Measurements from ENCODE around the gene TTC5. TPM values are rescaled to one million over a fixed set of nuclear protein-coding genes. Genes with fewer than 3 reads are reported as not detected.

The TTC5 gene
- total RNA-seq, 1 experiment from 2014 or later, result 15.9 TPM

- no peak for DNase-seq (ENCODE audit: low spot score)
- H3K27me3 Mint-ChIP-seq (ENCODE audit: low read depth), result no peaks in the 10 kb centered on the region
- H3K4me3 Mint-ChIP-seq, result no peak overlapping the region
- peak overlapping the region; percentile 80 for H3K27ac Mint-ChIP-seq
- H3K4me1 Mint-ChIP-seq, result peaks cover 32% of the 10 kb centered on the region
- POLR2A ChIA-PET, result interaction anchor here (3.4 kb wide), 1 partner anchor 14 kb away, joined by 34 read pairs; the partner anchor contains the start of gene PARP2
- CTCF ChIA-PET, result interaction anchor here (0.7 to 1.8 kb wide), 7 partner anchors 11 to 284 kb away, joined by 3 to 13 read pairs (median 4); partner anchors contain the start of gene PARP2
- no peaks in the 10 kb centered on the region for H3K9me3 Mint-ChIP-seq
- peaks cover 59% of the 10 kb centered on the region for H3K36me3 Mint-ChIP-seq
- ATAC-seq, result no peak
- TF ChIP-seq ZNF281 (CRISPR knock-in tag; IDR thresholded peaks at IDR 0.05) (no peak), SMAD4 (CRISPR knock-in tag; IDR thresholded peaks at IDR 0.05) (no peak), CREM (CRISPR knock-in tag; IDR thresholded peaks at IDR 0.05) (no peak), ZNF416 (CRISPR knock-in tag; IDR thresholded peaks at IDR 0.05) (no peak), ZNF317 (CRISPR knock-in tag; IDR thresholded peaks at IDR 0.05; ENCODE audit: borderline replicate concordance, low read depth) (no peak), TP53 (CRISPR knock-in tag; IDR thresholded peaks at IDR 0.05) (no peak), ZBTB21 (CRISPR knock-in tag; IDR thresholded peaks at IDR 0.05; ENCODE audit: borderline replicate concordance) (no peak), ZNF532 (CRISPR knock-in tag; IDR thresholded peaks at IDR 0.05; ENCODE audit: borderline replicate concordance) (no peak), ELF4 (CRISPR knock-in tag; IDR thresholded peaks at IDR 0.05; ENCODE audit: low read depth) (no peak), NR2C2 (CRISPR knock-in tag; IDR thresholded peaks at IDR 0.05) (no peak), NFE2L1 (CRISPR knock-in tag; IDR thresholded peaks at IDR 0.05) (no peak), ZNF138 (CRISPR knock-in tag; conservative IDR thresholded peaks at IDR 0.05) (no peak), CREB1 (CRISPR knock-in tag; IDR thresholded peaks at IDR 0.05) (no peak), IRF1 (CRISPR knock-in tag; IDR thresholded peaks at IDR 0.05) (no peak), ATF2 (CRISPR knock-in tag; IDR thresholded peaks at IDR 0.05; ENCODE audit: borderline replicate concordance, low read depth) (no peak)
- TF ChIP-seq, protein P1, sequence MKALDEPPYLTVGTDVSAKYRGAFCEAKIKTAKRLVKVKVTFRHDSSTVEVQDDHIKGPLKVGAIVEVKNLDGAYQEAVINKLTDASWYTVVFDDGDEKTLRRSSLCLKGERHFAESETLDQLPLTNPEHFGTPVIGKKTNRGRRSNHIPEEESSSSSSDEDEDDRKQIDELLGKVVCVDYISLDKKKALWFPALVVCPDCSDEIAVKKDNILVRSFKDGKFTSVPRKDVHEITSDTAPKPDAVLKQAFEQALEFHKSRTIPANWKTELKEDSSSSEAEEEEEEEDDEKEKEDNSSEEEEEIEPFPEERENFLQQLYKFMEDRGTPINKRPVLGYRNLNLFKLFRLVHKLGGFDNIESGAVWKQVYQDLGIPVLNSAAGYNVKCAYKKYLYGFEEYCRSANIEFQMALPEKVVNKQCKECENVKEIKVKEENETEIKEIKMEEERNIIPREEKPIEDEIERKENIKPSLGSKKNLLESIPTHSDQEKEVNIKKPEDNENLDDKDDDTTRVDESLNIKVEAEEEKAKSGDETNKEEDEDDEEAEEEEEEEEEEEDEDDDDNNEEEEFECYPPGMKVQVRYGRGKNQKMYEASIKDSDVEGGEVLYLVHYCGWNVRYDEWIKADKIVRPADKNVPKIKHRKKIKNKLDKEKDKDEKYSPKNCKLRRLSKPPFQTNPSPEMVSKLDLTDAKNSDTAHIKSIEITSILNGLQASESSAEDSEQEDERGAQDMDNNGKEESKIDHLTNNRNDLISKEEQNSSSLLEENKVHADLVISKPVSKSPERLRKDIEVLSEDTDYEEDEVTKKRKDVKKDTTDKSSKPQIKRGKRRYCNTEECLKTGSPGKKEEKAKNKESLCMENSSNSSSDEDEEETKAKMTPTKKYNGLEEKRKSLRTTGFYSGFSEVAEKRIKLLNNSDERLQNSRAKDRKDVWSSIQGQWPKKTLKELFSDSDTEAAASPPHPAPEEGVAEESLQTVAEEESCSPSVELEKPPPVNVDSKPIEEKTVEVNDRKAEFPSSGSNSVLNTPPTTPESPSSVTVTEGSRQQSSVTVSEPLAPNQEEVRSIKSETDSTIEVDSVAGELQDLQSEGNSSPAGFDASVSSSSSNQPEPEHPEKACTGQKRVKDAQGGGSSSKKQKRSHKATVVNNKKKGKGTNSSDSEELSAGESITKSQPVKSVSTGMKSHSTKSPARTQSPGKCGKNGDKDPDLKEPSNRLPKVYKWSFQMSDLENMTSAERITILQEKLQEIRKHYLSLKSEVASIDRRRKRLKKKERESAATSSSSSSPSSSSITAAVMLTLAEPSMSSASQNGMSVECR (CRISPR knock-in tag; IDR thresholded peaks at IDR 0.05; ENCODE audit: borderline replicate concordance), result no peak
- TF ChIP-seq, protein P2, sequence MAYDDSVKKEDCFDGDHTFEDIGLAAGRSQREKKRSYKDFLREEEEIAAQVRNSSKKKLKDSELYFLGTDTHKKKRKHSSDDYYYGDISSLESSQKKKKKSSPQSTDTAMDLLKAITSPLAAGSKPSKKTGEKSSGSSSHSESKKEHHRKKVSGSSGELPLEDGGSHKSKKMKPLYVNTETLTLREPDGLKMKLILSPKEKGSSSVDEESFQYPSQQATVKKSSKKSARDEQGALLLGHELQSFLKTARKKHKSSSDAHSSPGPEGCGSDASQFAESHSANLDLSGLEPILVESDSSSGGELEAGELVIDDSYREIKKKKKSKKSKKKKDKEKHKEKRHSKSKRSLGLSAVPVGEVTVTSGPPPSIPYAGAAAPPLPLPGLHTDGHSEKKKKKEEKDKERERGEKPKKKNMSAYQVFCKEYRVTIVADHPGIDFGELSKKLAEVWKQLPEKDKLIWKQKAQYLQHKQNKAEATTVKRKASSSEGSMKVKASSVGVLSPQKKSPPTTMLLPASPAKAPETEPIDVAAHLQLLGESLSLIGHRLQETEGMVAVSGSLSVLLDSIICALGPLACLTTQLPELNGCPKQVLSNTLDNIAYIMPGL (CRISPR knock-in tag; IDR thresholded peaks at IDR 0.05), result no peak
- TF ChIP-seq, protein P3, sequence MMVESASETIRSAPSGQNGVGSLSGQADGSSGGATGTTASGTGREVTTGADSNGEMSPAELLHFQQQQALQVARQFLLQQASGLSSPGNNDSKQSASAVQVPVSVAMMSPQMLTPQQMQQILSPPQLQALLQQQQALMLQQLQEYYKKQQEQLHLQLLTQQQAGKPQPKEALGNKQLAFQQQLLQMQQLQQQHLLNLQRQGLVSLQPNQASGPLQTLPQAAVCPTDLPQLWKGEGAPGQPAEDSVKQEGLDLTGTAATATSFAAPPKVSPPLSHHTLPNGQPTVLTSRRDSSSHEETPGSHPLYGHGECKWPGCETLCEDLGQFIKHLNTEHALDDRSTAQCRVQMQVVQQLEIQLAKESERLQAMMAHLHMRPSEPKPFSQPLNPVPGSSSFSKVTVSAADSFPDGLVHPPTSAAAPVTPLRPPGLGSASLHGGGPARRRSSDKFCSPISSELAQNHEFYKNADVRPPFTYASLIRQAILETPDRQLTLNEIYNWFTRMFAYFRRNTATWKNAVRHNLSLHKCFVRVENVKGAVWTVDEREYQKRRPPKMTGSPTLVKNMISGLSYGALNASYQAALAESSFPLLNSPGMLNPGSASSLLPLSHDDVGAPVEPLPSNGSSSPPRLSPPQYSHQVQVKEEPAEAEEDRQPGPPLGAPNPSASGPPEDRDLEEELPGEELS (CRISPR knock-in tag; IDR thresholded peaks at IDR 0.05), result no peak
- TF ChIP-seq, protein P4, sequence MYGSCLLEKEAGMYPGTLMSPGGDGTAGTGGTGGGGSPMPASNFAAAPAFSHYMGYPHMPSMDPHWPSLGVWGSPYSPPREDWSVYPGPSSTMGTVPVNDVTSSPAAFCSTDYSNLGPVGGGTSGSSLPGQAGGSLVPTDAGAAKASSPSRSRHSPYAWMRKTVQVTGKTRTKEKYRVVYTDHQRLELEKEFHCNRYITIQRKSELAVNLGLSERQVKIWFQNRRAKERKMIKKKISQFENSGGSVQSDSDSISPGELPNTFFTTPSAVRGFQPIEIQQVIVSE (CRISPR knock-in tag; IDR thresholded peaks at IDR 0.05; ENCODE audit: borderline replicate concordance), result no peak
These were observed 23.0 kb upstream of the TTC5 start for GRCh38 chr14:20328705-20329104.

Data from WTC11 (cell line).